Measurements from ENCODE around the gene SH2D5. TPM values are rescaled to one million over a fixed set of nuclear protein-coding genes. Genes with fewer than 3 reads are reported as not detected.

Gene SH2D5
- total RNA-seq, 2 donors from 2014 or later, result 2.2 TPM; not detected in 1

DNA sequence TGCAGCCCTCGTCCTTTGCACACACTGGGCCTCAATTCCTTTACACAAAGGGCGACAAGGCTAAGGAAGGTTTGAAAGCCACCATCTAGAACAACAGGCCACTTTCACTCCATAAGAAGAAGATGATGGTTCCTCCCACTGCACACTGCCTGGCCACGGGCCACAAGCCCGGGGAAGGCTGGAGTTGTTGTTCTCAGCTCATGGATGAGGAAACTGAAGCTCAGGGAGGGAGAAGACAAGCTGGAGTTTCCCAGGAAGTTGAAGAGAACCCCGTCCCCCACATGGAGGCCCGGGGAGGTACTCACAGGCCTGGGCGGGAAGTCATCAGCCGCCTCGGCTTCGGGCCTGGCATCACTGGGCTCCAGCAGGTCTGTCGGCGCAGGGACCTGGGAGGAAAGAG lies 46.8 kb downstream of the SH2D5 start:
- WGBS, result 78% methylated on average over 12 of the region's 12 CpGs
- H3K9me3 ChIP-seq, result no peaks in the 10 kb centered on the region
- no peaks in the 10 kb centered on the region for H3K27me3 ChIP-seq (replicated peaks; ENCODE audit: insufficient read depth)
- TF ChIP-seq POLR2A (IDR thresholded peaks at IDR 0.05), result no peak
- no peak for TF ChIP-seq POLR2AphosphoS5 (IDR thresholded peaks at IDR 0.05)
- no peak for TF ChIP-seq CTCF (IDR thresholded peaks at IDR 0.05)
- H3K4me3 ChIP-seq, result no peak overlapping the region
- no peak for DNase-seq (ENCODE audit: low spot score)
- intact Hi-C loops (cut with DNase I), result no loop called here
- no peaks in the 10 kb centered on the region for H3K4me1 ChIP-seq (replicated peaks)
- H3K36me3 ChIP-seq, result no peaks in the 10 kb centered on the region
- H3K27ac ChIP-seq, result no peak overlapping the region

- no peaks in the 10 kb centered on the region for H3K36me3 ChIP-seq
- no peak for DNase-seq (ENCODE audit: low spot score)
- H3K27me3 ChIP-seq (replicated peaks; ENCODE audit: insufficient read depth), result no peaks in the 10 kb centered on the region
- WGBS, result 76% methylated on average over 20 of the region's 21 CpGs
- no peaks in the 10 kb centered on the region for H3K9me3 ChIP-seq
- H3K4me3 ChIP-seq, result peak overlapping the region in 1 of 2 donors; percentile 2
- H3K4me1 ChIP-seq (replicated peaks), result no peaks in the 10 kb centered on the region
- intact Hi-C loops (cut with DNase I), result no loop called here
- TF ChIP-seq CTCF (IDR thresholded peaks at IDR 0.05), result no peak
- TF ChIP-seq POLR2AphosphoS5 (IDR thresholded peaks at IDR 0.05), result peak; percentile 17
- peak overlapping the region in 1 of 2 donors; percentile 50 for H3K27ac ChIP-seq
Measured at GRCh38 chr1:20685099-20685662, 47.3 kb downstream of the SH2D5 start.

DNA sequence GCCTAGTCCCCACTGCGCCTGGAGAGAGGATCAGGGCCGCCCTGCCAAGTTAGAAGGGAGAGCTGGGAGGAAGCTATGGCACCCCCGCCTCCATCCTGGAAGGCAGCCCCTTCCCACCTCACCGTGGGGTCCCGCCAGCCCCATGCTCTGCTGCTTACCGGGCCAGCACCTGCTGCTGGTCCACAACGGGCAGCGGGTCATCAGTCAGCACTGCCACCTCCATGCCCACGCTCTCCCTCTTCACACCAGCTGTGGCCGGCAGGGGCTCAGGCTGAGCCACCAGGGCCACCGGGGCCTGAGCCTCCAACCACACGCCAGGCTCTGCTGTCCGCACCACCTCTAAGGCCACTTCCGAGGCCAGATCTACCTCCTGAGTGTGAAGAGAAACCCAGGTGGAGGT lies 47.9 kb downstream of the SH2D5 start:
- peak overlapping the region in 1 of 2 donors; percentile 2 for H3K4me3 ChIP-seq
- no peaks in the 10 kb centered on the region for H3K9me3 ChIP-seq
- DNase-seq (ENCODE audit: low spot score), result no peak
- H3K27me3 ChIP-seq (replicated peaks; ENCODE audit: insufficient read depth), result no peaks in the 10 kb centered on the region
- intact Hi-C loops (cut with DNase I), result no loop called here
- no peak for TF ChIP-seq CTCF (IDR thresholded peaks at IDR 0.05)
- no peak for TF ChIP-seq POLR2AphosphoS5 (IDR thresholded peaks at IDR 0.05)
- H3K27ac ChIP-seq, result peak overlapping the region in 1 of 2 donors; percentile 50
- H3K36me3 ChIP-seq, result no peaks in the 10 kb centered on the region
- WGBS, result 90% methylated on average over 13 of the region's 14 CpGs
- H3K4me1 ChIP-seq (replicated peaks), result no peaks in the 10 kb centered on the region

GRCh38 chr1:20684050-20684620 lies 48.4 kb downstream of the SH2D5 start:
- intact Hi-C loops (cut with DNase I), result no loop called here
- Histone ChIP-seq H3K4me3 (peak overlapping the region in 1 of 2 donors; percentile 2), H3K27ac (peak overlapping the region in 1 of 2 donors; percentile 50), H3K27me3 (replicated peaks; ENCODE audit: insufficient read depth) (no peaks in the 10 kb centered on the region), H3K36me3 (no peaks in the 10 kb centered on the region), H3K4me1 (replicated peaks) (no peaks in the 10 kb centered on the region), H3K9me3 (no peaks in the 10 kb centered on the region)
- no peak for DNase-seq (ENCODE audit: low spot score)
- 89% methylated on average over 13 of the region's 13 CpGs for WGBS
- TF ChIP-seq POLR2AphosphoS5 (IDR thresholded peaks at IDR 0.05) (no peak), CTCF (IDR thresholded peaks at IDR 0.05) (no peak), POLR2A (IDR thresholded peaks at IDR 0.05) (no peak)

GRCh38 chr1:20683614-20684013 lies 48.9 kb downstream of the SH2D5 start:
- H3K36me3 ChIP-seq, result no peaks in the 10 kb centered on the region
- H3K4me1 ChIP-seq (replicated peaks), result no peaks in the 10 kb centered on the region
- 83% methylated on average over 10 of the region's 10 CpGs for WGBS
- no peaks in the 10 kb centered on the region for H3K9me3 ChIP-seq
- no peak overlapping the region for H3K27ac ChIP-seq
- H3K4me3 ChIP-seq, result no peak overlapping the region
- TF ChIP-seq CTCF (IDR thresholded peaks at IDR 0.05) (no peak), POLR2AphosphoS5 (IDR thresholded peaks at IDR 0.05) (no peak), POLR2A (IDR thresholded peaks at IDR 0.05) (no peak)
- intact Hi-C loops (cut with DNase I), result no loop called here
- no peaks in the 10 kb centered on the region for H3K27me3 ChIP-seq (replicated peaks; ENCODE audit: insufficient read depth)
- no peak for DNase-seq (ENCODE audit: low spot score)

Measured in prostate gland (tissue), 2 donors.